ENCODE results near the gene SLC38A4.

SLC38A4 gene

GRCh38 chr12:46847001-46847400, 21.2 kb upstream of the SLC38A4 start:
- no peak for DNase-seq (ENCODE audit: low read depth, low spot score)
- Histone ChIP-seq H3K9me3 (ENCODE audit: low read depth, low read length) (no peaks in the 10 kb centered on the region), H3K9ac (ENCODE audit: insufficient read length) (no peak overlapping the region), H3K27ac (no peak overlapping the region), H3K4me3 (no peak overlapping the region), H3K36me3 (ENCODE audit: insufficient read depth, low read length) (no peaks in the 10 kb centered on the region)
- TF ChIP-seq POLR2AphosphoS5 (IDR thresholded peaks at IDR 0.05; ENCODE audit: borderline replicate concordance, low read depth, low read length) = no peak
- no peak for TF ChIP-seq FOXP2 (optimal IDR thresholded peaks at IDR 0.05; ENCODE audit: control extremely low read depth, extremely low read length, insufficient read depth)
- no peak for TF ChIP-seq EZH2 (IDR thresholded peaks at IDR 0.05)

DNA sequence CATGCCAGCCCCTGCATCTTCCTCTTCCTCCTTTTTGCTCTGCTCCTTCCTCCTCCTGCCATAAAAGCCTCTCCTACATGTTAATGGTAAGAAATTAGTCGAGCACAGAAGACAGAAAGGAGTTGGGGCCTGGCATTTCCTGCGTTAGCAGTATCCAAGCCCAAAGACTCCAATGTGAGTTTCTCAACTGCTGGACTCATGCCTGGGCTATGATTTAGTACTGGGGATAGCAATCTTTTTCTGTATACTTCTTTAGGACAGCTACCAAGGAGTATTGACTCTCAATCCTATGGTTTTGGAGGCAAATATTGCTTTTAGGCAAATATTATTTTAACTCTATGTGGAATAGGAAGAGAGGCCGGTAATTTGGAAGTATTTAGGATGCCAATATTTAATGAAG, 18.0 kb upstream of the SLC38A4 start:
- Histone ChIP-seq H3K36me3 (ENCODE audit: insufficient read depth, low read length) (no peaks in the 10 kb centered on the region), H3K9me3 (ENCODE audit: low read depth, low read length) (no peaks in the 10 kb centered on the region), H3K27ac (no peak overlapping the region), H3K9ac (ENCODE audit: insufficient read length) (no peak overlapping the region), H3K4me3 (no peak overlapping the region)
- TF ChIP-seq FOXP2 (optimal IDR thresholded peaks at IDR 0.05; ENCODE audit: control extremely low read depth, extremely low read length, insufficient read depth) (no peak), POLR2AphosphoS5 (IDR thresholded peaks at IDR 0.05; ENCODE audit: borderline replicate concordance, low read depth, low read length) (no peak), EZH2 (IDR thresholded peaks at IDR 0.05) (no peak)
- DNase-seq (ENCODE audit: low read depth, low spot score) = no peak

DNA sequence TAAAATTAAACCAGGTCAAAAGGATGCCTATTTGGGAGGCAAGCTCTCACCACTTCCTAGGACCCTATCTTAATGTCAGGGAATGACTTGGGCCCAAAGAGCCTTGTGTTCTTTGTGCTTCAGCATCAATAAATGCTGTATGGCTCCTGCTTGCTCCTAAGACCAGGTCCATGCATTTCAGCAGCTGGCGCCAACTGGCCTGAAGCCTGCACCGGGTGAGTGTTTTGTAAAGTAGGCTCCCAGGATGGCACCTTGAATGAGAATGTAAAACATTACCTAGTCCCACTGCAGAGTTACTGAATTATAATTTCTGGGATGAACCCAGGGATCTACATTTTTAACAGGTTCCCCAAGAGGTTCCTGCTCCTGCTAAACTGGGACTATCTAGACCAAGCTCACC, 16.1 kb upstream of the SLC38A4 start:
- no peak for DNase-seq (ENCODE audit: low read depth, low spot score)
- Histone ChIP-seq H3K36me3 (ENCODE audit: insufficient read depth, low read length) (no peaks in the 10 kb centered on the region), H3K9ac (ENCODE audit: insufficient read length) (no peak overlapping the region), H3K27ac (no peak overlapping the region), H3K4me3 (no peak overlapping the region), H3K9me3 (ENCODE audit: low read depth, low read length) (no peaks in the 10 kb centered on the region)
- no peak for TF ChIP-seq FOXP2 (optimal IDR thresholded peaks at IDR 0.05; ENCODE audit: control extremely low read depth, extremely low read length, insufficient read depth)
- TF ChIP-seq EZH2 (IDR thresholded peaks at IDR 0.05) = no peak
- no peak for TF ChIP-seq POLR2AphosphoS5 (IDR thresholded peaks at IDR 0.05; ENCODE audit: borderline replicate concordance, low read depth, low read length)

DNA sequence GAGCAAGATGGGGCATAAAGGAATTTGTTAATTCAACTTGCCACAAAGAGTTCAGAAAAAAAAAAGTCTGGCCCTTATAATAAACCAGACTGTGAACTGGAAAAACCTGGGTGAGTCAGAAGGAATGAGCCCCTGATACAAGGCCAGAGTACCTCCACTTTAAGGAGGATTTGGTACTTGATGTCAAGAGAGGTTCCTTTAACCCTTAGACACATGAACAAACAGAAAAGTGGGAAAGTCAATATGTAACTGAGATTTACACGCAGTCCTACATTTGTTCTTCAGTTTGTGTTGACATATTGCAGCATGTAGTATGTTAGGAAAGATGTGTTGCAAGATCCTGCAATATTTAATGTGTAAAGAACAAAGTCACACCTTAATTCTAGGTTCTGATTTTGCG, 14.2 kb upstream of the SLC38A4 start:
- Histone ChIP-seq H3K9me3 (ENCODE audit: low read depth, low read length) (no peaks in the 10 kb centered on the region), H3K9ac (ENCODE audit: insufficient read length) (no peak overlapping the region), H3K36me3 (ENCODE audit: insufficient read depth, low read length) (no peaks in the 10 kb centered on the region), H3K27ac (no peak overlapping the region), H3K4me3 (no peak overlapping the region)
- no peak for DNase-seq (ENCODE audit: low read depth, low spot score)
- TF ChIP-seq FOXP2 (optimal IDR thresholded peaks at IDR 0.05; ENCODE audit: control extremely low read depth, extremely low read length, insufficient read depth) (no peak), POLR2AphosphoS5 (IDR thresholded peaks at IDR 0.05; ENCODE audit: borderline replicate concordance, low read depth, low read length) (no peak), EZH2 (IDR thresholded peaks at IDR 0.05) (no peak)

GRCh38 chr12:46839232-46839631, 13.4 kb upstream of the SLC38A4 start:
- Histone ChIP-seq H3K4me3 (no peak overlapping the region), H3K9me3 (ENCODE audit: low read depth, low read length) (no peaks in the 10 kb centered on the region), H3K27ac (no peak overlapping the region), H3K36me3 (ENCODE audit: insufficient read depth, low read length) (no peaks in the 10 kb centered on the region), H3K9ac (ENCODE audit: insufficient read length) (no peak overlapping the region)
- no peak for DNase-seq (ENCODE audit: low read depth, low spot score)
- TF ChIP-seq POLR2AphosphoS5 (IDR thresholded peaks at IDR 0.05; ENCODE audit: borderline replicate concordance, low read depth, low read length) (no peak), EZH2 (IDR thresholded peaks at IDR 0.05) (no peak), FOXP2 (optimal IDR thresholded peaks at IDR 0.05; ENCODE audit: control extremely low read depth, extremely low read length, insufficient read depth) (no peak)

GRCh38 chr12:46835785-46836184, 10.0 kb upstream of the SLC38A4 start:
- no peak overlapping the region for H3K27ac ChIP-seq
- no peak for DNase-seq (ENCODE audit: low read depth, low spot score)
- H3K4me3 ChIP-seq = no peak overlapping the region
- H3K9me3 ChIP-seq (ENCODE audit: low read depth, low read length) = no peaks in the 10 kb centered on the region
- TF ChIP-seq EZH2 (IDR thresholded peaks at IDR 0.05) = no peak
- TF ChIP-seq POLR2AphosphoS5 (IDR thresholded peaks at IDR 0.05; ENCODE audit: borderline replicate concordance, low read depth, low read length) = no peak
- no peak for TF ChIP-seq FOXP2 (optimal IDR thresholded peaks at IDR 0.05; ENCODE audit: control extremely low read depth, extremely low read length, insufficient read depth)
- H3K36me3 ChIP-seq (ENCODE audit: insufficient read depth, low read length) = no peaks in the 10 kb centered on the region
- H3K9ac ChIP-seq (ENCODE audit: insufficient read length) = no peak overlapping the region

- TF ChIP-seq POLR2AphosphoS5 (IDR thresholded peaks at IDR 0.05; ENCODE audit: borderline replicate concordance, low read depth, low read length) = no peak
- TF ChIP-seq FOXP2 (optimal IDR thresholded peaks at IDR 0.05; ENCODE audit: control extremely low read depth, extremely low read length, insufficient read depth) = no peak
- no peak for TF ChIP-seq EZH2 (IDR thresholded peaks at IDR 0.05)
- H3K27ac ChIP-seq = no peak overlapping the region
- no peak overlapping the region for H3K4me3 ChIP-seq
- H3K9me3 ChIP-seq (ENCODE audit: low read depth, low read length) = no peaks in the 10 kb centered on the region
- no peak overlapping the region for H3K9ac ChIP-seq (ENCODE audit: insufficient read length)
- no peak for DNase-seq (ENCODE audit: low read depth, low spot score)
- H3K36me3 ChIP-seq (ENCODE audit: insufficient read depth, low read length) = no peaks in the 10 kb centered on the region
These were observed 6.4 kb upstream of the SLC38A4 start for GRCh38 chr12:46832130-46832704.

GRCh38 chr12:46831335-46832129, 5.7 kb upstream of the SLC38A4 start:
- no peak for TF ChIP-seq EZH2 (IDR thresholded peaks at IDR 0.05)
- TF ChIP-seq FOXP2 (optimal IDR thresholded peaks at IDR 0.05; ENCODE audit: control extremely low read depth, extremely low read length, insufficient read depth) = no peak
- TF ChIP-seq POLR2AphosphoS5 (IDR thresholded peaks at IDR 0.05; ENCODE audit: borderline replicate concordance, low read depth, low read length) = no peak
- no peaks in the 10 kb centered on the region for H3K9me3 ChIP-seq (ENCODE audit: low read depth, low read length)
- no peaks in the 10 kb centered on the region for H3K36me3 ChIP-seq (ENCODE audit: insufficient read depth, low read length)
- no peak overlapping the region for H3K27ac ChIP-seq
- DNase-seq (ENCODE audit: low read depth, low spot score) = no peak
- no peak overlapping the region for H3K9ac ChIP-seq (ENCODE audit: insufficient read length)
- no peak overlapping the region for H3K4me3 ChIP-seq

All from SK-N-MC (cell line).